HFF-Myc (cell line): Measurements from ENCODE around the gene MLLT1.

ENCODE experiments used
- DNase-seq: peaks from one replicate; pipeline ENCODE4 v3.0.0-alpha.2; 2011; ENCODE audit warnings: low read depth; ENCODE audit errors: extremely low read depth
- H3K4me3 ChIP-seq: replicated peaks from 2 replicates; pipeline ENCODE4 v1.5.1; 2011; ENCODE audit warnings: low read depth, mild to moderate bottlenecking, control low read depth, low read length
- TF ChIP-seq, protein P1 (sequence below): IDR thresholded peaks from 2 replicates; pipeline ENCODE4 v1.5.1; 2012; ENCODE audit warnings: mild to moderate bottlenecking, low read depth, low read length, control low read depth; ENCODE audit errors: missing control alignments

MLLT1 gene

DNA sequence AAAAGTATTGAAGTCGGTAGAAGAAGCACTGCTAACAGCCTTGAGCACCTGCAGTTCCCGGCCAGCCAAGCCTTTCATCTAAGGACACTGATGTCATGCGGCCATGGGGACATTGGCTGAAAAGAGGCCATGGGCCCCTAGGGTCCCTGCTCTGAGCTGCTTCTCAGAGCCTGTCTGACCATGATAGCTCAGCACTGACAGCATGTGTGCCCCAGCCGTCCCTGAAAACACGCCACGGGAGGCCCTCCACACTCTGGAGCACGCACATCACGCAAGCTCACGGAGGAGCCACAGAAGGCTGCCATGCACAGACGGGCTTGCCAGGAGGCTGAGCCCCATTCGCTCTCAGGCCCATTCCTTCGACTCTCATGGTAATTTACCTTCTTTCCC, 51.8 kb downstream of the MLLT1 start:
- H3K4me3 ChIP-seq, result no peak overlapping the region
- TF ChIP-seq, protein P1, sequence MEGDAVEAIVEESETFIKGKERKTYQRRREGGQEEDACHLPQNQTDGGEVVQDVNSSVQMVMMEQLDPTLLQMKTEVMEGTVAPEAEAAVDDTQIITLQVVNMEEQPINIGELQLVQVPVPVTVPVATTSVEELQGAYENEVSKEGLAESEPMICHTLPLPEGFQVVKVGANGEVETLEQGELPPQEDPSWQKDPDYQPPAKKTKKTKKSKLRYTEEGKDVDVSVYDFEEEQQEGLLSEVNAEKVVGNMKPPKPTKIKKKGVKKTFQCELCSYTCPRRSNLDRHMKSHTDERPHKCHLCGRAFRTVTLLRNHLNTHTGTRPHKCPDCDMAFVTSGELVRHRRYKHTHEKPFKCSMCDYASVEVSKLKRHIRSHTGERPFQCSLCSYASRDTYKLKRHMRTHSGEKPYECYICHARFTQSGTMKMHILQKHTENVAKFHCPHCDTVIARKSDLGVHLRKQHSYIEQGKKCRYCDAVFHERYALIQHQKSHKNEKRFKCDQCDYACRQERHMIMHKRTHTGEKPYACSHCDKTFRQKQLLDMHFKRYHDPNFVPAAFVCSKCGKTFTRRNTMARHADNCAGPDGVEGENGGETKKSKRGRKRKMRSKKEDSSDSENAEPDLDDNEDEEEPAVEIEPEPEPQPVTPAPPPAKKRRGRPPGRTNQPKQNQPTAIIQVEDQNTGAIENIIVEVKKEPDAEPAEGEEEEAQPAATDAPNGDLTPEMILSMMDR, result no peak
- DNase-seq, result no peak

DNA sequence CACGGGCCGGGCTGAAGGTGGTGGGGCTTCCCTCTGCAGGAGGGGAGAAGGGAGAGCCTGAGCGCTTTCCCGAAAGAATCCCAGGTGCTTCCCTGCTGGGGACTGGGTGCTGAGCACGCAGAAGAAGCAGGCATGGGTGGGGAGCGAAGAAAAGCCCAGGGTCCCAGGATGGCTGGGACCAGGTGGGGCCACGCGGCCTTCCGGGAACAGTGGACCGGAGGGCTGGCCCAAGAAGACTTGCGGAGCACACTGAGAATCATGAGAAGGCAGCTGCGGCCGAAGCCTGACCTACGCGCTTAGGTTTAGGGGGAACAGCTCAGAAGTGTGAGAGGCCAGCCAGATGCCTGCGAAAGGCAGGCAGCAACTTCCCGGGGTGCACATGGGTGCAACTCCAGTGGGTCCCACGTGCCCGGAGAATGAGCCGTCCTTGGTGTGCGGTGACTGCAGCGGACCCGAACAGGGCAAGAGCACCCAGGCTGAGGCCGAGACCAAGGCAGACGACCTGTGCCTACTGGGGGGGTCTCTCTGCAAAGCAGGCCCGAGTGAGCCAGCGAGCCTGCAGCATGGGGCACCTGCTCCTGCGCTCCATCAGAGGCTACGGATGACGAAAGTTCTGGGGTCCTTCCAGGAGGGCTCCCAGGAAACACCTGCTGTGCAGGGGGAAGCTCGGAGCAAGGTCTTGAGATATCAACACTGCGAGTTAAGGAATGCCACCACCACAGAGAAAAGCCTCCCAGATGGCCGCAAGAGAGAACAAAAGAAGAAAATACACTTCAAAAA, 52.4 kb downstream of the MLLT1 start:
- TF ChIP-seq, protein P1, result no peak
- H3K4me3 ChIP-seq, result no peak overlapping the region
- DNase-seq, result no peak

DNA sequence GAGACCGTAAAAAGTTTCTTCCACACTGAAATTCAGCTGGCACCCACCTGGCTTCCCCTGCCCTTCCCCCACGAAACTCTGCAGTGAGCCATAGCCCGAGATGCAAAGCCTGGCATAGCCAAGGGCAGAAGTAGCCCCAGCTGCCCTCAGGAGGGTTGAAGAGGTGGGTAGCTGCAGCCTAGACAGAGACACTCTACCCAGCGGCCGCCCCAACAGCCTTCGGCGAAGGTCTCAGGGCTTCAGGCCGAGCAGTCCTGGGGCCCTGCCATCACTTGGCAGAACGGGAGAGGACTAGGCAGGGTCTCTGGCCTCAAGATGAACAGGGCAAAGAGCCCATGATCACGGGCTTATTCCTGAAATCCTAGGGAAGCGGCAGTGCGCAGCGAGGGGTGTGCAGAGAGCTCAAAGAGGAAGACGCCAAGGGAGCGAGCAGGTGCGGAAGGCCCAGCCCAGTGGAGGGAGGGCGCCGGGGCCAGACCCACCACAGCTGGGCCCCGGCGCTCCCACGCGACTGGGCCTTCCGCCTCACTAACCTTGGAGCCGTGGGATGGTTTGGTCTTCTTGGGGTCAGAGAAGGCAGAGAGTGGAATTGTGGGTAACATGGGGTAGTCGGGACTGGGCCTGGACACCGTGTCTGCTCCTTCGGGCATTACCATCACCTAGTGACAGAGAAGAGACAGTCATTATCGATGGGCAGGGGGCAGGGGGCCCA, 53.2 kb downstream of the MLLT1 start:
- no peak for DNase-seq
- H3K4me3 ChIP-seq, result no peak overlapping the region
- TF ChIP-seq, protein P1, result no peak

DNA sequence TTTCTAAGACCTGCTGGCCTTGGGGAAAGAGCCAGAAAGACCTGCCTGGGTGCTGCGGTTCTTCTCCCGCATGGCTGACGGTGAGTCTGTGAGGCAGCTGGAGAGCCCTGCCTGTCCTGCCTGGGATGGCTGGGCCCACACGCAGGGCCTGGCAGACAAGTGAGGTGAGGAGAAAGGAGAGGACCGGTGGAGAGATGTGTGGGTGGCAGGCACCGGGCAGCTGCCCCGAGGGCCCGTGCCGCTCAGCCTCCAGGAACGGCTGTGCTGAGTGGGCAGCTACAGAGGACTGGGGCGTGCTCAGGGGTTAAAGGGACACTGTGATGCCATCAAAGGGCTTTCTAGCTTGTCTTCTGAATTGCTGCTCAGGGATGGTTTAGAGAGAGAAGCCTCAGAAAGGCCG, 53.8 kb downstream of the MLLT1 start:
- H3K4me3 ChIP-seq, result no peak overlapping the region
- TF ChIP-seq, protein P1, result no peak

DNA sequence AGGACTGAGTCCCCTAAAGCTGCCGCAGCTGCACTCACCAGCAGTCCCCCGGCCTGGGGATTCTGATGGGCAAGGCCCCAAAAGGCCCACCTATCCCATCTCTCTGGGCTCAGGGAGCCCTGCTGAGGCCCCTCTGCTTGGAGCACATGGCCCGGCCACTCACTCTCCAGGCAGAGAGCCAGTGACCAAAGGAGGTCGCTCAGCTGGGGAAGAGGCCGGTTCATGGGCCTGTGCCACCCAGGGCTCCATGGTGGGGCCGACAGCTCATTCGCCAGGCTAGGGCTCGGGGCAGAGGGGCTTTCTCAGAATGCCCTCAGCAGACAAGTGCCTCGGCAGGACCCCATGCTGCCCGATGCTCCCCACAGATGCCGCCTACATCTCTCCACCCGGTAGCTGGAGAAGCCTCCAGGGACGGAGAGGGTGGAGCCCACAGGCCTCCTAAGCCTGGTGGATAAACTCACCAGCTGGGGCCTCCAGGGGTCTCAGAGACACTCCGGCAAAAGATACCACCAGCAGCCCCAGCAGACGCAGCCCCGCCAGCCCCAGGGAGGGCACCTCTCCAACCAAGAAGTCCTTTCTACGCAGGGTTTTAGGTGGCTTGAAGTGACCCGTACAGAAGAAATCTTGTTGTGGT, 54.4 kb downstream of the MLLT1 start:
- DNase-seq, result no peak
- TF ChIP-seq, protein P1, result no peak
- no peak overlapping the region for H3K4me3 ChIP-seq

More for the DNA sequence above, 53.8 kb downstream of the MLLT1 start:
- no peak for DNase-seq

DNA sequence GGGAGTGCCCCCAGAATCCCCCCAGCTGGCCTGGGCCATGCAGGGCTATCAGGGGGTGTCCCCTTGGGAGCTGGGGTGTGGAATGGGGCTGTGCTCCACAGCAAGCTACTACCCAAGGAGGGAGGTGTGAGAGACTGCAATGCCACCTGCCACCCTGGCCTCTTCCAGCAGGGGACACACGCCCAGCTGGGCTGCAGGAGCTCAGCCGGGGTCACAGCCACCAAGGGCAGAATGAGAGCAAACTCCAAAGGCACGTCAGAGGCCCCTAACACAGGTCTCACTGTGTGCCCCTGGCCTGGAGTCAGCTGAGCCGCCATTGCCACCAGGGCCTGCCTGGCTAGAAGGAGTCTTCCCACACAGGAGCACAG, 55.5 kb downstream of the MLLT1 start:
- TF ChIP-seq, protein P1, result no peak
- H3K4me3 ChIP-seq, result no peak overlapping the region
- no peak for DNase-seq
